A673 (cell line): ENCODE measurements around the gene SNX12. TPM values are rescaled to one million over a fixed set of nuclear protein-coding genes. Genes with fewer than 3 reads are reported as not detected.

Experiments used
- BruUV-seq: library from RNA; stranded (reverse); fragments of 400-500 nt; replicated peaks from 2 replicates; lab custom pipeline; 2021; lab: Mats Ljungman, UMichigan
- CTCF ChIA-PET: fragments of 300-600 bp; sonication (Branson Sonifier 250); formaldehyde crosslinking; loops from one replicate; lab custom pipeline; 2022; ENCODE audit warnings: antibody characterized with exemption; lab: Charles Lee
- POLR2A ChIA-PET: fragments of 300-600 bp; sonication (Branson Sonifier 250); formaldehyde crosslinking; loops from one replicate; lab custom pipeline; 2022; ENCODE audit warnings: antibody characterized with exemption; ENCODE audit not compliant: low non-redundant PET; lab: Charles Lee
- DNase-seq: peaks from one replicate; pipeline ENCODE4 v3.0.0-alpha.2; 2015; ENCODE audit warnings: low spot score
- H3K27ac ChIP-seq: fragments of 200-600 bp; sonication (generic); 2 replicates; pipeline ENCODE4 v1.5.1; 2016; ENCODE audit warnings: mixed run types, low read depth, mild to moderate bottlenecking, mixed read lengths, antibody characterized with exemption, low read length; ENCODE audit not compliant: poor library complexity, severe bottlenecking
- H3K27me3 ChIP-seq: fragments of 200-600 bp; sonication (generic); replicated peaks from 2 replicates; pipeline ENCODE4 v1.6.1; 2017; ENCODE audit warnings: mixed run types, low read depth, mild to moderate bottlenecking, mixed read lengths, antibody characterized with exemption, low read length; ENCODE audit not compliant: insufficient read depth, poor library complexity
- H3K36me3 ChIP-seq: fragments of 200-600 bp; sonication (generic); 2 replicates; pipeline ENCODE4 v1.6.1; 2016; ENCODE audit warnings: mixed run types, mild to moderate bottlenecking, mixed read lengths, antibody characterized with exemption, low read length; ENCODE audit not compliant: insufficient read depth, poor library complexity, severe bottlenecking
- H3K4me1 ChIP-seq: fragments of 200-600 bp; sonication (generic); 2 replicates; pipeline ENCODE4 v1.6.1; 2017; ENCODE audit warnings: mixed run types, mild to moderate bottlenecking, mixed read lengths, antibody characterized with exemption, low read length; ENCODE audit not compliant: insufficient read depth, poor library complexity, severe bottlenecking
- H3K4me3 ChIP-seq: fragments of 200-600 bp; sonication (generic); 2 replicates; pipeline ENCODE4 v1.5.1; 2016; ENCODE audit warnings: low read depth, mixed run types, mild to moderate bottlenecking, mixed read lengths, low read length; ENCODE audit not compliant: poor library complexity, severe bottlenecking
- H3K9me3 ChIP-seq: fragments of 200-600 bp; sonication (generic); 2 replicates; pipeline ENCODE4 v1.6.1; 2016; ENCODE audit warnings: mixed run types, low read depth, mild to moderate bottlenecking, mixed read lengths, antibody characterized with exemption, low read length; ENCODE audit not compliant: poor library complexity, severe bottlenecking
- CTCF ChIP-seq: fragments of 300-800, 200-600 bp; sonication (generic); conservative IDR thresholded peaks from 2 replicates; pipeline ENCODE4 v1.5.1; 2017; ENCODE audit warnings: low read depth, mild to moderate bottlenecking, antibody characterized with exemption, low read length, moderate library complexity, mixed read lengths
- EZH2 ChIP-seq: fragments of 200-600 bp; sonication (generic); IDR thresholded peaks from 2 replicates; pipeline ENCODE4 v1.6.1; 2017; ENCODE audit warnings: borderline replicate concordance, low read depth, mild to moderate bottlenecking, mixed read lengths, antibody characterized with exemption, low read length; ENCODE audit not compliant: poor library complexity, severe bottlenecking
- intact Hi-C: fragments of 100-400 bp; cut with micrococcal nuclease; formaldehyde crosslinking; loops from one replicate; pipeline ENCODE4 v1.10.0; 2022; ENCODE audit not compliant: unreplicated experiment
- total RNA-seq: library from RNA; stranded (reverse); gene quantifications from 2 replicates; pipeline ENCODE4 v1.2.3, GENCODE V29; 2021

SNX12 gene
- total RNA-seq, 1 experiment from 2014 or later = 58.9 TPM

- TF ChIP-seq EZH2 = no peak
- no peak for TF ChIP-seq CTCF
- BruUV-seq = no TSS peak
- Histone ChIP-seq H3K36me3 (no peaks in the 10 kb centered on the region), H3K27me3 (no peaks in the 10 kb centered on the region), H3K27ac (no peak overlapping the region), H3K4me3 (no peak overlapping the region), H3K9me3 (no peaks in the 10 kb centered on the region), H3K4me1 (no peaks in the 10 kb centered on the region)
- ChIA-PET POLR2A (no interaction called here), CTCF (no interaction called here)
- intact Hi-C loops = no loop called here
- no peak for DNase-seq
These were observed 14.7 kb upstream of the SNX12 start for GRCh38 chrX:71082822-71083221.

- POLR2A ChIA-PET = no interaction called here
- no peaks in the 10 kb centered on the region for H3K36me3 ChIP-seq
- H3K9me3 ChIP-seq = no peaks in the 10 kb centered on the region
- H3K4me3 ChIP-seq = no peak overlapping the region
- intact Hi-C loops = no loop called here
- H3K4me1 ChIP-seq = no peaks in the 10 kb centered on the region
- no peak overlapping the region for H3K27ac ChIP-seq
- no peaks in the 10 kb centered on the region for H3K27me3 ChIP-seq
- no peak for TF ChIP-seq CTCF
- TF ChIP-seq EZH2 = no peak
- no TSS peak for BruUV-seq
- CTCF ChIA-PET = no interaction called here
- DNase-seq = no peak
These were observed 14.1 kb upstream of the SNX12 start for GRCh38 chrX:71082124-71082647.

- intact Hi-C loops = no loop called here
- POLR2A ChIA-PET = no interaction called here
These were observed 13.4 kb upstream of the SNX12 start for GRCh38 chrX:71081330-71082123.

More at GRCh38 chrX:71081330-71082123, 13.4 kb upstream of the SNX12 start:
- Histone ChIP-seq H3K27ac (no peak overlapping the region), H3K36me3 (no peaks in the 10 kb centered on the region), H3K27me3 (no peaks in the 10 kb centered on the region), H3K4me1 (no peaks in the 10 kb centered on the region), H3K4me3 (no peak overlapping the region), H3K9me3 (no peaks in the 10 kb centered on the region)
- TF ChIP-seq CTCF (no peak), EZH2 (no peak)
- no TSS peak for BruUV-seq
- DNase-seq = no peak
- CTCF ChIA-PET = no interaction called here
